WTC11 (cell line): Measurements from ENCODE around the gene MRTFA.

Source experiments
- ATF1 ChIP-seq: sonication (generic); formaldehyde crosslinking; IDR thresholded peaks from 2 replicates; pipeline ENCODE4 v1.8.1; 2023; ENCODE audit warnings: mild to moderate bottlenecking, moderate library complexity, missing genetic modification reagents
- CREB1 ChIP-seq: sonication (generic); formaldehyde crosslinking; IDR thresholded peaks from 2 replicates; pipeline ENCODE4 v1.8.0; 2023; ENCODE audit warnings: mild to moderate bottlenecking, missing genetic modification reagents
- ESRRA ChIP-seq: sonication (generic); formaldehyde crosslinking; IDR thresholded peaks from 2 replicates; pipeline ENCODE4 v1.8.1; 2022; ENCODE audit warnings: mild to moderate bottlenecking, missing genetic modification reagents, borderline replicate concordance
- KAT7 ChIP-seq: sonication (generic); formaldehyde crosslinking; IDR thresholded peaks from 2 replicates; pipeline ENCODE4 v1.8.1; 2023; ENCODE audit warnings: missing genetic modification reagents, mild to moderate bottlenecking, borderline replicate concordance
- MYBL2 ChIP-seq: sonication (generic); formaldehyde crosslinking; IDR thresholded peaks from 2 replicates; pipeline ENCODE4 v1.8.1; 2023; ENCODE audit warnings: mild to moderate bottlenecking, moderate library complexity, missing genetic modification reagents
- TEAD4 ChIP-seq: sonication (generic); formaldehyde crosslinking; IDR thresholded peaks from 2 replicates; pipeline ENCODE4 v1.8.0; 2022; ENCODE audit warnings: mild to moderate bottlenecking, missing genetic modification reagents
- TF ChIP-seq, protein P1 (sequence below): fragments of 200-600 bp; IDR thresholded peaks from 2 replicates; pipeline ENCODE4 v1.8.0; 2022; ENCODE audit warnings: antibody characterized with exemption
- TF ChIP-seq, protein P2 (sequence below): sonication (generic); formaldehyde crosslinking; conservative IDR thresholded peaks from 2 replicates; pipeline ENCODE4 v1.8.1; 2022; ENCODE audit warnings: mild to moderate bottlenecking, missing genetic modification reagents
- TF ChIP-seq, protein P3 (sequence below): sonication (generic); formaldehyde crosslinking; IDR thresholded peaks from 2 replicates; pipeline ENCODE4 v1.8.1; 2022; ENCODE audit warnings: mild to moderate bottlenecking, missing genetic modification reagents, moderate library complexity, borderline replicate concordance

DNA sequence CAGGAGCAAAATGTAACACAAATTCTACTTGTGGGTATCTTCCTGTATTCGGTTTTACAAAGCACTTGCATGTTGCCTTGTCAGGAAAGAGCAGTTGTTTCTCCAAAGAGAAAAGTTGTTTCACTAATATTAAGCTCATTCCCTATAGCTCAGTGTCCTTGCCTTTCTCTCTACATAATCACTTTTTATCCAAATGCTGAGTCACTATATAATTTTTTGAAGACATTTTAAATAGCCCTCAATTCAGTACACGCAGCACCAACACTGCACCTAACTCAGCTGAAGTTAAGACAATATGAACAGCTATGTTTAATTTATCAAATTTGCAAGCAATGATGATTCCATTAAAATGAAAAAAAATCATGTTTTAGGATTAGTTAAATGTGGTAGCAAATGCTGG lies 14.5 kb upstream of the MRTFA start:
- TF ChIP-seq ESRRA = no peak
- TF ChIP-seq, protein P1, sequence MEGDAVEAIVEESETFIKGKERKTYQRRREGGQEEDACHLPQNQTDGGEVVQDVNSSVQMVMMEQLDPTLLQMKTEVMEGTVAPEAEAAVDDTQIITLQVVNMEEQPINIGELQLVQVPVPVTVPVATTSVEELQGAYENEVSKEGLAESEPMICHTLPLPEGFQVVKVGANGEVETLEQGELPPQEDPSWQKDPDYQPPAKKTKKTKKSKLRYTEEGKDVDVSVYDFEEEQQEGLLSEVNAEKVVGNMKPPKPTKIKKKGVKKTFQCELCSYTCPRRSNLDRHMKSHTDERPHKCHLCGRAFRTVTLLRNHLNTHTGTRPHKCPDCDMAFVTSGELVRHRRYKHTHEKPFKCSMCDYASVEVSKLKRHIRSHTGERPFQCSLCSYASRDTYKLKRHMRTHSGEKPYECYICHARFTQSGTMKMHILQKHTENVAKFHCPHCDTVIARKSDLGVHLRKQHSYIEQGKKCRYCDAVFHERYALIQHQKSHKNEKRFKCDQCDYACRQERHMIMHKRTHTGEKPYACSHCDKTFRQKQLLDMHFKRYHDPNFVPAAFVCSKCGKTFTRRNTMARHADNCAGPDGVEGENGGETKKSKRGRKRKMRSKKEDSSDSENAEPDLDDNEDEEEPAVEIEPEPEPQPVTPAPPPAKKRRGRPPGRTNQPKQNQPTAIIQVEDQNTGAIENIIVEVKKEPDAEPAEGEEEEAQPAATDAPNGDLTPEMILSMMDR = no peak
- no peak for TF ChIP-seq KAT7 (CRISPR knock-in tag)
- no peak for TF ChIP-seq ATF1 (CRISPR knock-in tag)
- TF ChIP-seq, protein P2, sequence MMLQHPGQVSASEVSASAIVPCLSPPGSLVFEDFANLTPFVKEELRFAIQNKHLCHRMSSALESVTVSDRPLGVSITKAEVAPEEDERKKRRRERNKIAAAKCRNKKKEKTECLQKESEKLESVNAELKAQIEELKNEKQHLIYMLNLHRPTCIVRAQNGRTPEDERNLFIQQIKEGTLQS = no peak
- TF ChIP-seq TEAD4 (CRISPR knock-in tag) = no peak
- TF ChIP-seq, protein P3, sequence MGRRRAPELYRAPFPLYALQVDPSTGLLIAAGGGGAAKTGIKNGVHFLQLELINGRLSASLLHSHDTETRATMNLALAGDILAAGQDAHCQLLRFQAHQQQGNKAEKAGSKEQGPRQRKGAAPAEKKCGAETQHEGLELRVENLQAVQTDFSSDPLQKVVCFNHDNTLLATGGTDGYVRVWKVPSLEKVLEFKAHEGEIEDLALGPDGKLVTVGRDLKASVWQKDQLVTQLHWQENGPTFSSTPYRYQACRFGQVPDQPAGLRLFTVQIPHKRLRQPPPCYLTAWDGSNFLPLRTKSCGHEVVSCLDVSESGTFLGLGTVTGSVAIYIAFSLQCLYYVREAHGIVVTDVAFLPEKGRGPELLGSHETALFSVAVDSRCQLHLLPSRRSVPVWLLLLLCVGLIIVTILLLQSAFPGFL (CRISPR knock-in tag) = no peak
- TF ChIP-seq MYBL2 (CRISPR knock-in tag) = no peak
- no peak for TF ChIP-seq CREB1 (CRISPR knock-in tag)
